GM23338 (cell line): ENCODE results near the gene PIPOX. TPM values are rescaled to one million over a fixed set of nuclear protein-coding genes. Genes with fewer than 3 reads are reported as not detected.

Experiments used
- ATAC-seq: fragments of 200-7000 bp; cut with Tn5 transposase; 3 replicates; pipeline ENCODE4 v1.9.1; 2020
- DNase-seq: peaks from one replicate; pipeline ENCODE4 v3.0.0-alpha.2; 2015; ENCODE audit warnings: low spot score
- H2AFZ ChIP-seq: fragments of 200-600 bp; sonication (generic); 2 replicates; pipeline ENCODE4 v1.8.0; 2016; ENCODE audit warnings: antibody characterized with exemption, mild to moderate bottlenecking, moderate library complexity
- H3F3A ChIP-seq: fragments of 200-600 bp; sonication (generic); replicated peaks from 2 replicates; pipeline ENCODE4 v1.8.0; 2017; ENCODE audit warnings: antibody characterized with exemption, mixed run types, low read depth
- H3K27ac ChIP-seq: fragments of 200-600 bp; sonication (generic); 2 replicates; pipeline ENCODE4 v1.6.1; 2016; ENCODE audit warnings: low read depth
- H3K27me3 ChIP-seq: fragments of 200-600 bp; sonication (generic); 2 replicates; pipeline ENCODE4 v1.8.0; 2016; ENCODE audit warnings: mild to moderate bottlenecking, mixed run types, moderate library complexity; ENCODE audit not compliant: insufficient read depth
- H3K36me3 ChIP-seq: fragments of 200-600 bp; sonication (generic); 2 replicates; pipeline ENCODE4 v1.8.0; 2016; ENCODE audit warnings: mild to moderate bottlenecking; ENCODE audit not compliant: insufficient read depth
- H3K4me1 ChIP-seq: fragments of 200-600 bp; sonication (generic); 2 replicates; pipeline ENCODE4 v1.8.0; 2016; ENCODE audit warnings: mild to moderate bottlenecking, moderate library complexity; ENCODE audit not compliant: insufficient read depth
- H3K4me2 ChIP-seq: fragments of 200-600 bp; sonication (generic); 2 replicates; pipeline ENCODE4 v1.7.1; 2017; ENCODE audit warnings: mixed run types
- H3K4me3 ChIP-seq: fragments of 200-600 bp; sonication (generic); 2 replicates; pipeline ENCODE4 v1.6.1; 2016; ENCODE audit warnings: mixed run types
- H3K79me2 ChIP-seq: fragments of 200-600 bp; sonication (generic); replicated peaks from 2 replicates; pipeline ENCODE4 v1.8.0; 2017; ENCODE audit warnings: mild to moderate bottlenecking; ENCODE audit not compliant: insufficient read depth
- H3K9me2 ChIP-seq: fragments of 200-600 bp; sonication (generic); 2 replicates; pipeline ENCODE4 v1.8.0; 2017; ENCODE audit not compliant: insufficient read depth
- H4K20me1 ChIP-seq: fragments of 200-600 bp; sonication (generic); replicated peaks from 2 replicates; pipeline ENCODE4 v1.8.0; 2017; ENCODE audit warnings: mild to moderate bottlenecking; ENCODE audit not compliant: insufficient read depth
- H3K27ac Mint-ChIP-seq: 2 replicates; pipeline ENCODE4 v1.8.0; 2020; ENCODE audit warnings: inconsistent platforms, mild to moderate bottlenecking, moderate library complexity, mixed read lengths
- H3K27me3 Mint-ChIP-seq: 3 replicates; pipeline ENCODE4 v1.8.0; 2022; ENCODE audit warnings: low read depth, mild to moderate bottlenecking, moderate library complexity, mixed read lengths, inconsistent platforms; ENCODE audit not compliant: insufficient read depth, poor library complexity
- H3K36me3 Mint-ChIP-seq: 3 replicates; pipeline ENCODE4 v1.8.0; 2021; ENCODE audit warnings: low read depth, mild to moderate bottlenecking, inconsistent platforms, moderate library complexity, mixed read lengths
- H3K4me1 Mint-ChIP-seq: 3 replicates; pipeline ENCODE4 v1.8.0; 2020; ENCODE audit warnings: mild to moderate bottlenecking, inconsistent platforms, mixed read lengths
- H3K4me3 Mint-ChIP-seq: 3 replicates; pipeline ENCODE4 v1.8.0; 2021; ENCODE audit warnings: moderate library complexity, mild to moderate bottlenecking, inconsistent platforms, mixed read lengths
- H3K9me3 Mint-ChIP-seq: 3 replicates; pipeline ENCODE4 v1.8.0; 2020; ENCODE audit warnings: moderate library complexity, mild to moderate bottlenecking, inconsistent platforms, mixed read lengths
- CTCF ChIP-seq, 2 experiments: fragments of 200-600 bp in 1 of 2; sonication (generic) in 1 of 2; conservative IDR thresholded peaks; 2 replicates each; pipeline versions ENCODE4 v1.5.1 to v1.6.1; 2016 to 2017; ENCODE audit warnings: antibody characterized with exemption in 2 of 2, low read depth in 2 of 2, mild to moderate bottlenecking in 2 of 2, moderate library complexity in 1 of 2
- EZH2phosphoT487 ChIP-seq: fragments of 200-600 bp; sonication (generic); IDR thresholded peaks from one replicate; pipeline ENCODE4 v1.8.1; 2018; ENCODE audit warnings: antibody characterized with exemption; ENCODE audit not compliant: unreplicated experiment
- JUNB ChIP-seq: IDR thresholded peaks from one replicate; pipeline ENCODE4 v1.6.1; 2016; ENCODE audit warnings: antibody characterized with exemption; ENCODE audit not compliant: unreplicated experiment
- NANOG ChIP-seq: IDR thresholded peaks from 2 replicates; pipeline ENCODE4 v1.6.1; 2016; ENCODE audit warnings: antibody characterized with exemption, borderline replicate concordance
- POLR2AphosphoS5 ChIP-seq: IDR thresholded peaks from 2 replicates; pipeline ENCODE4 v1.6.1; 2016; ENCODE audit warnings: antibody characterized with exemption, low read depth
- STAT1 ChIP-seq: IDR thresholded peaks from one replicate; pipeline ENCODE4 v1.6.1; 2016; ENCODE audit warnings: antibody characterized with exemption; ENCODE audit not compliant: unreplicated experiment
- ZNF462 ChIP-seq: fragments of 250-450 bp; sonication (Bioruptor Pico); IDR thresholded peaks from 2 replicates; pipeline ENCODE4 v1.5.0; 2020; ENCODE audit warnings: mild to moderate bottlenecking, moderate library complexity
- polyA plus RNA-seq: library from polyadenylated mRNA; unstranded; fragments of >200 nt; fragmentation: Nextera tagmentation; extraction: Ambion mirVana; gene quantifications from 2 replicates; pipeline ENCODE4 v1.2.1, GENCODE V29; 2016
- total RNA-seq: library from RNA; depleted of rRNA; stranded (reverse); fragments of >200 nt; shearing (Covaris generic); gene quantifications from 2 replicates; pipeline ENCODE4 v1.2.3, GENCODE V29; 2014

The PIPOX gene
- total and polyA plus RNA-seq, 2 experiments from 2014 or later: 22.6 to 34.6 TPM

- TF ChIP-seq NANOG (no peak), EZH2phosphoT487 (no peak), POLR2AphosphoS5 (no peak), CTCF (conservative IDR thresholded peaks at IDR 0.05; ENCODE audit: low read depth in 2 of 2) (no peak), ZNF462 (CRISPR knock-in tag) (no peak), STAT1 (no peak), JUNB (no peak)
- Histone ChIP-seq H3K79me2 (no peaks in the 10 kb centered on the region), H3K36me3 (no peaks in the 10 kb centered on the region), H3K27me3 (peaks cover 5% of the 10 kb centered on the region; the same call in 1 of the 2 replicates), H3K4me1 (peaks cover 51% of the 10 kb centered on the region), H3K4me2 (no peak overlapping the region), H4K20me1 (no peaks in the 10 kb centered on the region), H3K27ac (no peak overlapping the region), H3K9me2 (no peaks in the 10 kb centered on the region), H3K4me3 (no peak overlapping the region), H3F3A (peaks cover 13% of the 10 kb centered on the region), H2AFZ (no peak overlapping the region)
- DNase-seq: no peak
- Mint-ChIP-seq H3K4me1 (peaks cover 47% of the 10 kb centered on the region), H3K27me3 (peaks cover 20% of the 10 kb centered on the region), H3K36me3 (no peaks in the 10 kb centered on the region), H3K9me3 (no peaks in the 10 kb centered on the region), H3K4me3 (no peak overlapping the region), H3K27ac (no peak overlapping the region)
- no peak for ATAC-seq
Observed at GRCh38 chr17:29022074-29022473, 20.9 kb upstream of the PIPOX start.
